IMR-90 (cell line): ENCODE measurements around the gene ADARB2. TPM values are rescaled to one million over a fixed set of nuclear protein-coding genes. Genes with fewer than 3 reads are reported as not detected.

Experiments
- ATAC-seq: fragments of 200-7000 bp; cut with Tn5 transposase; 2 replicates; pipeline ENCODE4 v1.9.1; 2020; ENCODE audit warnings: low read depth, mild to moderate bottlenecking, moderate library complexity
- BruUV-seq: library from RNA; stranded (reverse); fragments of 400-500 nt; replicated peaks from 2 replicates; lab custom pipeline; 2021; lab: Mats Ljungman, UMichigan
- CTCF ChIA-PET: fragments of 300-600 bp; formaldehyde crosslinking; extraction: SDS; loops from one replicate; lab custom pipeline; 2021; ENCODE audit warnings: antibody characterized with exemption; lab: Yijun Ruan, JAX
- POLR2A ChIA-PET: fragments of 300-600 bp; sonication (Branson Sonifier 250); formaldehyde crosslinking; loops from one replicate; lab custom pipeline; 2022; ENCODE audit warnings: antibody characterized with exemption; ENCODE audit not compliant: unreplicated experiment; lab: Charles Lee
- DNase-seq: peaks from one replicate; pipeline ENCODE4 v3.0.0; 2013
- H2AFZ ChIP-seq: replicated peaks from 2 replicates; pipeline ENCODE3; 2013; ENCODE audit warnings: low read length, mild to moderate bottlenecking; ENCODE audit not compliant: poor library complexity
- H2AK5ac ChIP-seq: 2 replicates; pipeline ENCODE4 v1.6.1; 2013; ENCODE audit warnings: low read depth, low read length, inconsistent platforms
- H2AK9ac ChIP-seq: replicated peaks from 2 replicates; pipeline ENCODE3; 2013; ENCODE audit warnings: mild to moderate bottlenecking, low read depth, low read length, moderate library complexity; ENCODE audit not compliant: poor library complexity
- H2BK120ac ChIP-seq: 2 replicates; pipeline ENCODE4 v1.6.1; 2013; ENCODE audit warnings: low read depth, low read length, inconsistent platforms
- H2BK15ac ChIP-seq: 3 replicates; pipeline ENCODE4 v1.6.1; 2013; ENCODE audit warnings: low read depth, low read length, inconsistent platforms
- H2BK20ac ChIP-seq: 2 replicates; pipeline ENCODE4 v1.6.1; 2013; ENCODE audit warnings: low read depth, mild to moderate bottlenecking, inconsistent platforms, low read length, moderate library complexity
- H2BK5ac ChIP-seq: 2 replicates; pipeline ENCODE4 v1.6.1; 2013; ENCODE audit warnings: mild to moderate bottlenecking, low read depth, low read length, inconsistent platforms; ENCODE audit not compliant: poor library complexity, severe bottlenecking
- H3K14ac ChIP-seq: replicated peaks from 2 replicates; pipeline ENCODE4 v1.6.1; 2013; ENCODE audit warnings: low read depth, low read length, inconsistent platforms
- H3K18ac ChIP-seq: 2 replicates; pipeline ENCODE4 v1.6.1; 2013; ENCODE audit warnings: low read depth, low read length, control low read depth
- H3K23ac ChIP-seq: 2 replicates; pipeline ENCODE4 v1.6.1; 2013; ENCODE audit warnings: low read depth, low read length, inconsistent platforms
- H3K27ac ChIP-seq: 2 replicates; pipeline ENCODE4 v1.5.1; 2013; ENCODE audit warnings: mild to moderate bottlenecking, control low read depth, low read length; ENCODE audit not compliant: insufficient read depth
- H3K27me3 ChIP-seq: 2 replicates; pipeline ENCODE4 v1.6.1; 2013; ENCODE audit warnings: low read length; ENCODE audit not compliant: control insufficient read depth, insufficient read depth
- H3K36me3 ChIP-seq: 2 replicates; pipeline ENCODE4 v1.6.1; 2013; ENCODE audit warnings: low read length, mixed read lengths; ENCODE audit not compliant: control insufficient read depth, insufficient read depth
- H3K4ac ChIP-seq: 2 replicates; pipeline ENCODE4 v1.6.1; 2013; ENCODE audit warnings: low read depth, low read length, inconsistent platforms
- H3K4me1 ChIP-seq: 2 replicates; pipeline ENCODE4 v1.6.1; 2013; ENCODE audit warnings: low read length, mixed read lengths; ENCODE audit not compliant: control insufficient read depth, insufficient read depth
- H3K4me2 ChIP-seq: 2 replicates; pipeline ENCODE4 v1.6.1; 2013; ENCODE audit warnings: low read depth, mild to moderate bottlenecking, control low read depth, low read length, moderate library complexity
- H3K4me3 ChIP-seq: 2 replicates; pipeline ENCODE4 v1.5.1; 2013; ENCODE audit warnings: low read depth, mild to moderate bottlenecking, control low read depth, low read length, moderate library complexity; ENCODE audit not compliant: insufficient read depth
- H3K56ac ChIP-seq: 2 replicates; pipeline ENCODE4 v1.6.1; 2013; ENCODE audit warnings: low read length, inconsistent platforms; ENCODE audit not compliant: insufficient read depth; ENCODE audit errors: extremely low read depth
- H3K79me1 ChIP-seq, 2 experiments: 2 replicates each; pipeline ENCODE4 v1.6.1; 2013; ENCODE audit warnings: low read length in 2 of 2, inconsistent platforms in 1 of 2, low read depth in 1 of 2
- H3K9ac ChIP-seq: 2 replicates; pipeline ENCODE4 v1.6.1; 2013; ENCODE audit warnings: low read depth, low read length, control low read depth
- H3K9me1 ChIP-seq: 2 replicates; pipeline ENCODE4 v1.6.1; 2013; ENCODE audit warnings: low read length, inconsistent platforms; ENCODE audit not compliant: insufficient read depth
- H3K9me3 ChIP-seq: 2 replicates; pipeline ENCODE4 v1.6.1; 2013; ENCODE audit warnings: low read length; ENCODE audit not compliant: control insufficient read depth, insufficient read depth
- H4K20me1 ChIP-seq: 2 replicates; pipeline ENCODE4 v1.6.1; 2013; ENCODE audit warnings: low read length, inconsistent platforms; ENCODE audit not compliant: insufficient read depth
- H4K5ac ChIP-seq: 2 replicates; pipeline ENCODE4 v1.6.1; 2013; ENCODE audit warnings: mild to moderate bottlenecking, low read depth, low read length, control low read depth
- H4K8ac ChIP-seq, 2 experiments: 2 replicates each; pipeline ENCODE4 v1.6.1; 2013; ENCODE audit warnings: low read depth in 2 of 2, low read length in 2 of 2, control low read depth in 1 of 2, inconsistent platforms in 1 of 2
- H4K91ac ChIP-seq: 2 replicates; pipeline ENCODE4 v1.6.1; 2013; ENCODE audit warnings: low read depth, low read length, inconsistent platforms; ENCODE audit not compliant: insufficient read depth
- BHLHE40 ChIP-seq: fragments of 150-350 bp; IDR thresholded peaks from 2 replicates; pipeline ENCODE4 v1.6.1; 2016; ENCODE audit warnings: mild to moderate bottlenecking, low read depth, low read length
- CEBPB ChIP-seq: IDR thresholded peaks from 2 replicates; pipeline ENCODE4 v1.6.1; 2012; ENCODE audit warnings: low read depth, low read length, improper control_type of control experiment
- CHD1 ChIP-seq: IDR thresholded peaks from 2 replicates; pipeline ENCODE4 v1.6.1; 2012; ENCODE audit warnings: low read depth, low read length, improper control_type of control experiment
- FOS ChIP-seq: fragments of 150-350 bp; IDR thresholded peaks from 2 replicates; pipeline ENCODE4 v1.6.1; 2016; ENCODE audit warnings: low read depth, low read length
- MAFK ChIP-seq: IDR thresholded peaks from 2 replicates; pipeline ENCODE4 v1.6.1; 2012; ENCODE audit warnings: low read depth, low read length, improper control_type of control experiment
- MAZ ChIP-seq: IDR thresholded peaks from 2 replicates; pipeline ENCODE4 v1.6.1; 2012; ENCODE audit warnings: low read depth, mild to moderate bottlenecking, low read length, improper control_type of control experiment, moderate library complexity, borderline replicate concordance
- MXI1 ChIP-seq: IDR thresholded peaks from 2 replicates; pipeline ENCODE4 v1.6.1; 2012; ENCODE audit warnings: low read depth, mild to moderate bottlenecking, low read length, moderate library complexity, borderline replicate concordance
- NFE2L2 ChIP-seq: fragments of 150-350 bp; IDR thresholded peaks from 2 replicates; pipeline ENCODE4 v1.6.1; 2016; ENCODE audit warnings: low read depth, mild to moderate bottlenecking, low read length
- POLR2A ChIP-seq: IDR thresholded peaks from 2 replicates; pipeline ENCODE4 v1.6.1; 2012; ENCODE audit warnings: mild to moderate bottlenecking, low read depth, low read length
- RAD21 ChIP-seq: IDR thresholded peaks from 2 replicates; pipeline ENCODE4 v1.6.1; 2012; ENCODE audit warnings: low read length, improper control_type of control experiment
- RCOR1 ChIP-seq: IDR thresholded peaks from 2 replicates; pipeline ENCODE4 v1.6.1; 2012; ENCODE audit warnings: mild to moderate bottlenecking, low read length, improper control_type of control experiment; ENCODE audit not compliant: insufficient replicate concordance
- RFX5 ChIP-seq: IDR thresholded peaks from 2 replicates; pipeline ENCODE4 v1.8.0; 2012; ENCODE audit warnings: low read depth, mild to moderate bottlenecking, low read length, moderate library complexity
- SMC3 ChIP-seq: fragments of 150-350 bp; IDR thresholded peaks from 2 replicates; pipeline ENCODE4 v1.6.1; 2016; ENCODE audit warnings: low read depth, mild to moderate bottlenecking, antibody characterized with exemption, low read length, moderate library complexity
- WGBS, 2 experiments: methylation state at CpG; one replicate each; pipeline versions ENCODE4 v1.1.5 to v1.1.7; 2013; ENCODE audit warnings: missing lambda C conversion rate in 2 of 2; ENCODE audit not compliant: insufficient read length in 1 of 2; ENCODE audit errors: extremely low coverage in 2 of 2; 5-methylcytosine and 5-hydroxymethylcytosine counted together
- dilution Hi-C: fragments of 300-500 bp; cut with HindIII; formaldehyde crosslinking; loops from one replicate; pipeline ENCODE4 v1.14.3; 2018; ENCODE audit warnings: low sequenced_read_pairs; ENCODE audit not compliant: unreplicated experiment
- in situ Hi-C: fragments of 300-500 bp; cut with MboI; formaldehyde crosslinking; loops from 3 replicates; pipeline ENCODE4 v1.14.3; 2019; ENCODE audit warnings: low sequenced_read_pairs, inconsistent platforms, mixed read lengths
- intact Hi-C: fragments of 100-400 bp; cut with micrococcal nuclease; formaldehyde crosslinking; loops from 2 replicates; pipeline ENCODE4 v1.10.0; 2022
- polyA plus RNA-seq, 3 experiments: library from polyadenylated mRNA; depleted of rRNA; stranded (reverse); fragments of >200 nt; gene quantifications; 2 replicates each; pipeline ENCODE4 v1.2.3, GENCODE V29; 2012; ENCODE audit warnings: low replicate concordance in 1 of 3
- total RNA-seq: library from RNA; depleted of rRNA; stranded (reverse); fragments of >200 nt; gene quantifications from 2 replicates; pipeline ENCODE4 v1.2.3, GENCODE V29; 2012
- TF ChIP-seq, protein P1 (sequence below): conservative IDR thresholded peaks from 2 replicates; pipeline ENCODE4 v1.5.1; 2012; ENCODE audit warnings: mild to moderate bottlenecking, low read depth, low read length, improper control_type of control experiment
- TF ChIP-seq, protein P2 (sequence below): fragments of 150-350 bp; IDR thresholded peaks from 2 replicates; pipeline ENCODE4 v1.6.1; 2016; ENCODE audit warnings: low read depth, mild to moderate bottlenecking, low read length, moderate library complexity, borderline replicate concordance
- TF ChIP-seq, protein P3 (sequence below): fragments of 150-350 bp; IDR thresholded peaks from 2 replicates; pipeline ENCODE4 v1.6.1; 2017; ENCODE audit warnings: mild to moderate bottlenecking, antibody characterized with exemption, low read length, low read depth

Gene ADARB2
- total and polyA plus RNA-seq, 2 of the 4 experiments (the other 2 are of a cell fraction) = not detected

DNA sequence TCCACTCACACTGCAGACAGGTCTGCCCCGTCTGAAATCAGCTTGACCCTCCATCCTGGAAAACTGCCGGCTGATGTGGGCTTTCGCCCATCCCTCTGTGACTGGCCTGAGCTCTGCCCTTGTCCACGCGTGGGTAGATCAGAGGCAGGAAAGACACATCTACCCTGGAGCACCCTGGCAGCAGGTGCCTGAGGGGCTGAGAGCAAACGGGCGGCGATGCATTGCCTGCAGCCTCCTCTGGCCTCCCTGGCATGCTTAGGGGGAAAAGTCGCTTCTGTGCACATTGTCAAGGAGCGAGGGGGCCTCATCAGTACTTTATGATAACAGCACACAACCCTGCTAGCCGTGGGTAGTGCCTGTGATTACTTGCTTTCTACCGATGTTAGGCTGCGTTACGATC, 109.4 kb downstream of the ADARB2 start:
- Histone ChIP-seq H3K14ac (no peak overlapping the region), H3K4me2 (no peak overlapping the region), H2BK20ac (no peak overlapping the region), H3K9me1 (no peaks in the 10 kb centered on the region), H3K79me1 (no peaks in the 10 kb centered on the region), H3K9ac (no peak overlapping the region), H2BK5ac (no peak overlapping the region), H3K36me3 (no peaks in the 10 kb centered on the region), H2AK5ac (no peak overlapping the region), H2BK15ac (no peak overlapping the region), H2AK9ac (no peak overlapping the region), H2AFZ (no peak overlapping the region), H3K4me1 (no peaks in the 10 kb centered on the region), H3K56ac (no peak overlapping the region), H4K5ac (no peak overlapping the region), H4K91ac (no peak overlapping the region), H3K4me3 (no peak overlapping the region), H2BK120ac (no peak overlapping the region), H4K8ac (no peak overlapping the region), H3K4ac (no peak overlapping the region), H3K27me3 (no peaks in the 10 kb centered on the region), H3K27ac (no peak overlapping the region), H3K23ac (no peak overlapping the region), H3K18ac (no peak overlapping the region), H4K20me1 (no peaks in the 10 kb centered on the region), H3K9me3 (peaks cover 53% of the 10 kb centered on the region)
- intact Hi-C loops (no loop called here), in situ Hi-C loops (no loop called here), dilution Hi-C loops (no loop called here)
- CTCF ChIA-PET = no interaction called here
- BruUV-seq = no TSS peak
- WGBS, 2 experiments = 60% methylated on average over 2 of the region's 14 CpGs; no CpG with 5 or more reads in 1 of the 2 experiments
- POLR2A ChIA-PET = no interaction called here
- no peak for ATAC-seq
- TF ChIP-seq MAZ (no peak), RCOR1 (no peak), CEBPB (no peak), MXI1 (no peak), FOS (no peak), POLR2A (no peak), MAFK (no peak), NFE2L2 (no peak), BHLHE40 (no peak), RAD21 (no peak), RFX5 (no peak), CHD1 (no peak), SMC3 (no peak)
- TF ChIP-seq, protein P1, sequence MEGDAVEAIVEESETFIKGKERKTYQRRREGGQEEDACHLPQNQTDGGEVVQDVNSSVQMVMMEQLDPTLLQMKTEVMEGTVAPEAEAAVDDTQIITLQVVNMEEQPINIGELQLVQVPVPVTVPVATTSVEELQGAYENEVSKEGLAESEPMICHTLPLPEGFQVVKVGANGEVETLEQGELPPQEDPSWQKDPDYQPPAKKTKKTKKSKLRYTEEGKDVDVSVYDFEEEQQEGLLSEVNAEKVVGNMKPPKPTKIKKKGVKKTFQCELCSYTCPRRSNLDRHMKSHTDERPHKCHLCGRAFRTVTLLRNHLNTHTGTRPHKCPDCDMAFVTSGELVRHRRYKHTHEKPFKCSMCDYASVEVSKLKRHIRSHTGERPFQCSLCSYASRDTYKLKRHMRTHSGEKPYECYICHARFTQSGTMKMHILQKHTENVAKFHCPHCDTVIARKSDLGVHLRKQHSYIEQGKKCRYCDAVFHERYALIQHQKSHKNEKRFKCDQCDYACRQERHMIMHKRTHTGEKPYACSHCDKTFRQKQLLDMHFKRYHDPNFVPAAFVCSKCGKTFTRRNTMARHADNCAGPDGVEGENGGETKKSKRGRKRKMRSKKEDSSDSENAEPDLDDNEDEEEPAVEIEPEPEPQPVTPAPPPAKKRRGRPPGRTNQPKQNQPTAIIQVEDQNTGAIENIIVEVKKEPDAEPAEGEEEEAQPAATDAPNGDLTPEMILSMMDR = no peak
- TF ChIP-seq, protein P2, sequence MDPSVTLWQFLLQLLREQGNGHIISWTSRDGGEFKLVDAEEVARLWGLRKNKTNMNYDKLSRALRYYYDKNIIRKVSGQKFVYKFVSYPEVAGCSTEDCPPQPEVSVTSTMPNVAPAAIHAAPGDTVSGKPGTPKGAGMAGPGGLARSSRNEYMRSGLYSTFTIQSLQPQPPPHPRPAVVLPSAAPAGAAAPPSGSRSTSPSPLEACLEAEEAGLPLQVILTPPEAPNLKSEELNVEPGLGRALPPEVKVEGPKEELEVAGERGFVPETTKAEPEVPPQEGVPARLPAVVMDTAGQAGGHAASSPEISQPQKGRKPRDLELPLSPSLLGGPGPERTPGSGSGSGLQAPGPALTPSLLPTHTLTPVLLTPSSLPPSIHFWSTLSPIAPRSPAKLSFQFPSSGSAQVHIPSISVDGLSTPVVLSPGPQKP = no peak
- TF ChIP-seq, protein P3, sequence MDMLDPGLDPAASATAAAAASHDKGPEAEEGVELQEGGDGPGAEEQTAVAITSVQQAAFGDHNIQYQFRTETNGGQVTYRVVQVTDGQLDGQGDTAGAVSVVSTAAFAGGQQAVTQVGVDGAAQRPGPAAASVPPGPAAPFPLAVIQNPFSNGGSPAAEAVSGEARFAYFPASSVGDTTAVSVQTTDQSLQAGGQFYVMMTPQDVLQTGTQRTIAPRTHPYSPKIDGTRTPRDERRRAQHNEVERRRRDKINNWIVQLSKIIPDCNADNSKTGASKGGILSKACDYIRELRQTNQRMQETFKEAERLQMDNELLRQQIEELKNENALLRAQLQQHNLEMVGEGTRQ = no peak
- DNase-seq = no peak
